GM20000 (cell line): ENCODE data around the gene FBXW7.

Source experiments
- DNase-seq: peaks from one replicate; pipeline ENCODE4 v3.0.0; 2012; ENCODE audit warnings: low spot score
- CTCF ChIP-seq: IDR thresholded peaks from 2 replicates; pipeline ENCODE4 v1.5.1; 2012; ENCODE audit warnings: mild to moderate bottlenecking, control low read depth; ENCODE audit errors: extremely low read depth, missing control alignments

FBXW7 gene

GRCh38 chr4:152359208-152360044 lies 176.5 kb downstream of the FBXW7 start:
- no peak for TF ChIP-seq CTCF
- peak; percentile 3 for DNase-seq

GRCh38 chr4:152357206-152357605 lies 178.7 kb downstream of the FBXW7 start:
- no peak for TF ChIP-seq CTCF
- DNase-seq: no peak

- no peak for TF ChIP-seq CTCF
- DNase-seq: no peak
Observed at GRCh38 chr4:152356428-152357034, 179.4 kb downstream of the FBXW7 start.

- DNase-seq: peak; percentile 40
- TF ChIP-seq CTCF: no peak
Observed at GRCh38 chr4:152352622-152353116, 183.2 kb downstream of the FBXW7 start.

GRCh38 chr4:152352215-152352614 lies 183.7 kb downstream of the FBXW7 start:
- no peak for DNase-seq
- no peak for TF ChIP-seq CTCF

- no peak for DNase-seq
- no peak for TF ChIP-seq CTCF
Observed at GRCh38 chr4:152351080-152351479, 184.8 kb downstream of the FBXW7 start.

GRCh38 chr4:152348670-152349069 lies 187.2 kb downstream of the FBXW7 start:
- no peak for TF ChIP-seq CTCF
- no peak for DNase-seq
